Breast epithelium (tissue), 3 donors: ENCODE measurements around the gene HMGN5.

Source experiments
- CTCF ChIP-seq, 3 donors: fragments of 450-650 bp; IDR thresholded peaks; one replicate each; pipeline ENCODE4 v1.5.1; 2016 to 2017; ENCODE audit warnings: antibody characterized with exemption in 3 of 3, mild to moderate bottlenecking in 3 of 3, moderate library complexity in 3 of 3
- POLR2A ChIP-seq: fragments of 450-650 bp; IDR thresholded peaks from one replicate; pipeline ENCODE4 v1.6.1; 2016; ENCODE audit warnings: antibody characterized with exemption, mild to moderate bottlenecking, moderate library complexity
- POLR2AphosphoS5 ChIP-seq, 3 donors: sonication (generic); formaldehyde crosslinking; IDR thresholded peaks; one replicate each; pipeline ENCODE4 v1.6.1; 2017; ENCODE audit warnings: antibody characterized with exemption in 3 of 3

GRCh38 chrX:81121513-81122363 is 80.0 kb downstream of the HMGN5 start:
- TF ChIP-seq CTCF (IDR thresholded peaks at IDR 0.05) (no peak), POLR2A (no peak), POLR2AphosphoS5 (IDR thresholded peaks at IDR 0.05) (no peak)
